ENCODE results near the gene DCLRE1C. TPM values are rescaled to one million over a fixed set of nuclear protein-coding genes. Genes with fewer than 3 reads are reported as not detected.

Gene DCLRE1C
- total RNA-seq, 4 donors from 2014 or later: 13.0 to 114 (median 17.2) TPM

DNA sequence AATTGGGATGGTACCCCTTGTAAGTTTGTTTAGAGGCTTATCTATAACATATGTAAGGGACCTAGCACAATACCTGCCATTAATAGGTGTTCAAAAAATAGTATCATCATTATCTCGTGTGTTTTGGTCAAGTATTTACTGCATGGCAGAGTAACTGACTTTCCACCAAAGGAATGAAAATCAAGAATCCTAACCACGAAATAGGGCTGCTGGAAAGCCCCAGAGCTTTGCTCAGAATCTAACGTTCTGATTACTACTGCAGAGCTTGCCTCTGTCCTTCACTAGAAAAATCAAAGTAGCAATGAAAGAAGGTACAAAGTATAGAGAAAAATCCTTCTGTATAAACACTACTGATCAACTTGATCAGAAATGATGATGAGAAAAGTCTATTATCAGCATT lies 34.9 kb downstream of the DCLRE1C start:
- TF ChIP-seq, protein P1, sequence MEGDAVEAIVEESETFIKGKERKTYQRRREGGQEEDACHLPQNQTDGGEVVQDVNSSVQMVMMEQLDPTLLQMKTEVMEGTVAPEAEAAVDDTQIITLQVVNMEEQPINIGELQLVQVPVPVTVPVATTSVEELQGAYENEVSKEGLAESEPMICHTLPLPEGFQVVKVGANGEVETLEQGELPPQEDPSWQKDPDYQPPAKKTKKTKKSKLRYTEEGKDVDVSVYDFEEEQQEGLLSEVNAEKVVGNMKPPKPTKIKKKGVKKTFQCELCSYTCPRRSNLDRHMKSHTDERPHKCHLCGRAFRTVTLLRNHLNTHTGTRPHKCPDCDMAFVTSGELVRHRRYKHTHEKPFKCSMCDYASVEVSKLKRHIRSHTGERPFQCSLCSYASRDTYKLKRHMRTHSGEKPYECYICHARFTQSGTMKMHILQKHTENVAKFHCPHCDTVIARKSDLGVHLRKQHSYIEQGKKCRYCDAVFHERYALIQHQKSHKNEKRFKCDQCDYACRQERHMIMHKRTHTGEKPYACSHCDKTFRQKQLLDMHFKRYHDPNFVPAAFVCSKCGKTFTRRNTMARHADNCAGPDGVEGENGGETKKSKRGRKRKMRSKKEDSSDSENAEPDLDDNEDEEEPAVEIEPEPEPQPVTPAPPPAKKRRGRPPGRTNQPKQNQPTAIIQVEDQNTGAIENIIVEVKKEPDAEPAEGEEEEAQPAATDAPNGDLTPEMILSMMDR (IDR thresholded peaks at IDR 0.05; ENCODE audit: low read depth): no peak

DNA sequence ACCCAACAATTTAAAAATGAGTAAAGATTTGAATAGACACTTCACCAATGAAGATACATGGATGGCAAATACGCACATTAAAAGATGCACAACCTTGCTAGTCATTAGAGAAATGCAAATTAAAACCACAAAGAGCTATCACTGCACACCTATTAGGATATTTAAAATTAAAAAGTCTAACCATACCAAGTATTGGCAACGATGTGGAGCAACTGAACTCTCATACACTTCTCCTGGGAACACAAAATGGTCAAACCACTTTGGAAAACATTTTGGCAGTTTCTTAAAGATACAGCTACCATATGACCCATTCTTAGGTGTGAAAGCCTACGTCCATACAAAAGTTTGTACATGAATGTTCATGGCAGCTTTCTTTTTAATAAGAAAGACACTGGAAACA lies 36.1 kb downstream of the DCLRE1C start:
- TF ChIP-seq, protein P1 (IDR thresholded peaks at IDR 0.05; ENCODE audit: low read depth): no peak

DNA sequence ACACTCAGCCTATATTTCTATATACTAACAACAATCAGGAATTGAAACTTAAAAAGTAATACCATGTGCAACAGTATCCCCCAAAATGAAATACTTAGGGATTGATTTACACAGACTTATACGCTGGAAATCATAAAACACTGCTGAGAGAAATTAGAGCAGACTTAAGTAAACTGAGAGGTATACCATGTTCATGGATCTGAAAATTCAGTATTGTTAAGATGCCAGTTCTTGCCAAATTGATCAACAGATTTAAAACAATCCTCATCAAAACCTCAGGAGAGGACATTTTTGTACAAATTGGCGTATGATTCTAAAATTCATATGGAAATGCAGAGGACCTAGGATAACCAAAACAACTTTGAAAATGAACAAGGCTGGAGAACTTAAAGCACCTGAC lies 37.3 kb downstream of the DCLRE1C start:
- TF ChIP-seq, protein P1 (IDR thresholded peaks at IDR 0.05; ENCODE audit: low read depth): no peak

DNA sequence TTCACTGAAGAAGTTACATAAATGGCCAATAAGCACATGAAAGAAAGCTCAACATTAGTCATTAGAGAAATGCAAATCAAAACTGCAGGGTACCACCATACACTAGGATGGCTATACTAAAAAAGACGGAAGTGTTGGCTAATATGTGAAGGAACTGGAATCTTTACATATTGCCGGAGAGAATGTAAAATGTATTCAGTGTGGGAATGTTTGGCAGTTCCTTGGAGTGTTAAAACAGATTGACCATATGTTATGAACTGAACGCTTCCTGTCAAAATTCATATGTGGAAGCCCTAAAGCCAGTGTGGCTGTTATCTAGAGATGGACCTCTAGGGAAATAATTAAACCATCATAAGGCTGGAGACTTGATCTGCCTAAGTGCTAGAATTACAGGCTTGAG lies 42.1 kb downstream of the DCLRE1C start:
- TF ChIP-seq, protein P1 (IDR thresholded peaks at IDR 0.05; ENCODE audit: low read depth): no peak

DNA sequence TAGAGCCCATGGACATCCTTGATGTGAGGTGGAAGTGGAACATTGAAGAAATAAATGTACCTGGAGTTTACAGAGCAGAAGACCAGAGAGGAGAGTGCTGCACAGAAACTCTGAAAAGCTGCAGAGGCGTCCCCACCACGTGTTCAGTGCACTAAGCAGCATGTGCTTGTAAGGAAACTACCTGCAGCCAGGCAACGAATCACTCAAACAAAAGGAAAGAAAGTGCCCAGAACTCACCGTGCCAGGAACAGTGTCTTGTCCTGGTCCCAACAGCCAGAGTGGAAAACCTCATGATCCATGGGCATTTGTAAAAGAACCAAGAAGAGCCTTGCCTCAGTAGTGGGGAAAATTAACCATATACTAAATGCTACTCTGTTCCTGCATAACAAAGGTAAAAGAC lies 42.9 kb downstream of the DCLRE1C start:
- TF ChIP-seq, protein P1 (IDR thresholded peaks at IDR 0.05; ENCODE audit: low read depth): no peak

- TF ChIP-seq, protein P1 (IDR thresholded peaks at IDR 0.05; ENCODE audit: low read depth): no peak
These were observed 44.8 kb downstream of the DCLRE1C start for GRCh38 chr10:14909101-14909500.

- TF ChIP-seq, protein P1 (IDR thresholded peaks at IDR 0.05; ENCODE audit: low read depth): no peak
These were observed 47.1 kb downstream of the DCLRE1C start for GRCh38 chr10:14906765-14907164.

Measured in subcutaneous adipose tissue (tissue), 4 donors.